Activated CD4-positive, alpha-beta T cell treated with anti-CD3 and anti-CD28 coated beads for 24 hours (primary cell): Measurements from ENCODE around the gene OMD.

Experiments used
- DNase-seq, 2 donors: peaks; one replicate each; pipeline ENCODE4 v3.0.0-alpha.2; 2020; ENCODE audit warnings: low read depth in 2 of 2

OMD gene

DNA sequence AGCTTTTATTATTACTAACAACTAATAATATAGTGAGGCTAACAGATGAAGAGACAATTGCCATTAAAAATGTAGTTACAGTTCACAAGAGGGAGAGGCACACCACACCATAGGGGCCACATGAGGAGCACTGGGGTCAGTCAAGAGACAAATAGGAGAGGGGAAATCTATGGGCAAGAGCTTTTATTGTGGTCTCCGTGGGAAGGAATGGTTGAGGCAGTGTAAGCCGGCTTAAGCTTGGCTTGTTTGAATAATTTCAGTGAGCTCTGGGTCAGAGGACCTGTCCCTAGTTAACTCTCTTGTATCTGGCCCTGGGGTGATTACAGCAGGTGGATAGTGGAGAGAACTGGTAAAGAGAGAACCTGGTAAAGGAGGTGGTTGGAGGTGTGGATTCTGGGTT, 55.2 kb downstream of the OMD start:
- DNase-seq, result no peak
